IPS DF 6.9 (cell line): ENCODE data around the gene HSP90AA1.

Source experiments
- DNase-seq: peaks from one replicate; pipeline ENCODE4 v3.0.0-alpha.2; 2013; ENCODE audit warnings: low read depth, low spot score
- H3K27ac ChIP-seq: one replicate; pipeline ENCODE4 v1.5.1; 2013; ENCODE audit warnings: low read length, control low read depth
- H3K27me3 ChIP-seq: 2 replicates; pipeline ENCODE4 v1.6.1; 2013; ENCODE audit warnings: mild to moderate bottlenecking, low read length; ENCODE audit not compliant: control insufficient read depth, insufficient read depth
- H3K36me3 ChIP-seq: 2 replicates; pipeline ENCODE4 v1.6.1; 2013; ENCODE audit warnings: low read length; ENCODE audit not compliant: control insufficient read depth, insufficient read depth
- H3K4me1 ChIP-seq: 2 replicates; pipeline ENCODE4 v1.6.1; 2013; ENCODE audit warnings: low read length; ENCODE audit not compliant: control insufficient read depth, insufficient read depth
- H3K4me3 ChIP-seq: 2 replicates; pipeline ENCODE4 v1.5.1; 2013; ENCODE audit warnings: mild to moderate bottlenecking, low read length
- H3K9me3 ChIP-seq: 2 replicates; pipeline ENCODE4 v1.6.1; 2013; ENCODE audit warnings: low read length, inconsistent platforms; ENCODE audit not compliant: control insufficient read depth, insufficient read depth
- WGBS: extraction: QIAGEN DNeasy Blood & Tissue Kit; methylation state at CpG from one replicate; pipeline ENCODE4 v1.1.7; 2013; ENCODE audit warnings: mixed read lengths, missing lambda C conversion rate; ENCODE audit not compliant: insufficient read length, insufficient coverage; 5-methylcytosine and 5-hydroxymethylcytosine counted together

Gene HSP90AA1

DNA sequence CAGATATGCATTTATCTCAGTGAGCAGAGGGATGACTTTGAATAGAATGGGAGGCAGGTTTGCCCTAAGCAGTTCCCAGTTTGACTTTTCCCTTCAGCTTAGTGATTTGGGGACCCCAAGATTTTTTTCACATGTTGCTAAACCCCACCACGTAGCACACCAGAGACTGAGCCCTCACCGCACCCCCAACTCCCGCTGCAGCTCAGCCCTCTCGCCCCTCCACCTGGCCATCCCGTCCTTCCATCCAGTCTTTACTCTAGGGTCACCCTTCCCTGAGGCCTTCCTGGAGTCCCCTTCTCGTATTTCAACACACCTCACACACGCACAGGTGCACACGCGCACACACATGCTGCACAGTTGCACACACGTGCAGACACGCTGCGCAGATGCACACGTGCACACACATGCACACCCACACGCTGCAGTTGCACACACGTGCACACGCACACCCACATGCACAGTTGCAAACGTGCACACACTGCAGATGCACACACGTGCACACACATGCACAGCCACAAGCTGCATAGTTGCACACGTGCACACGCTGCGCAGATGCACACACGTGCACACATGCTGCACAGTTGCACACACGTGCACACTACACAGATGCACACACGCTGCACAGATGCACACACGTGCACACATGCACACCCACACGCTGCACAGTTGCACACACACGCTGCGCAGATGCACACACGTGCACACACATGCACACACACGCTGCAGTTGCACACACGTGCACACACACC, 30.0 kb downstream of the HSP90AA1 start:
- H3K27me3 ChIP-seq, result no peaks in the 10 kb centered on the region
- no CpG with 5 or more reads among the region's 31 CpGs for WGBS
- H3K9me3 ChIP-seq, result no peaks in the 10 kb centered on the region
- H3K4me1 ChIP-seq, result peaks cover 6% of the 10 kb centered on the region
- H3K4me3 ChIP-seq, result no peak overlapping the region
- H3K36me3 ChIP-seq, result 0 out of 2 replicates have a peak, but pooled peaks cover 3% of the 10 kb centered on the region
- no peak overlapping the region for H3K27ac ChIP-seq
- no peak for DNase-seq

DNA sequence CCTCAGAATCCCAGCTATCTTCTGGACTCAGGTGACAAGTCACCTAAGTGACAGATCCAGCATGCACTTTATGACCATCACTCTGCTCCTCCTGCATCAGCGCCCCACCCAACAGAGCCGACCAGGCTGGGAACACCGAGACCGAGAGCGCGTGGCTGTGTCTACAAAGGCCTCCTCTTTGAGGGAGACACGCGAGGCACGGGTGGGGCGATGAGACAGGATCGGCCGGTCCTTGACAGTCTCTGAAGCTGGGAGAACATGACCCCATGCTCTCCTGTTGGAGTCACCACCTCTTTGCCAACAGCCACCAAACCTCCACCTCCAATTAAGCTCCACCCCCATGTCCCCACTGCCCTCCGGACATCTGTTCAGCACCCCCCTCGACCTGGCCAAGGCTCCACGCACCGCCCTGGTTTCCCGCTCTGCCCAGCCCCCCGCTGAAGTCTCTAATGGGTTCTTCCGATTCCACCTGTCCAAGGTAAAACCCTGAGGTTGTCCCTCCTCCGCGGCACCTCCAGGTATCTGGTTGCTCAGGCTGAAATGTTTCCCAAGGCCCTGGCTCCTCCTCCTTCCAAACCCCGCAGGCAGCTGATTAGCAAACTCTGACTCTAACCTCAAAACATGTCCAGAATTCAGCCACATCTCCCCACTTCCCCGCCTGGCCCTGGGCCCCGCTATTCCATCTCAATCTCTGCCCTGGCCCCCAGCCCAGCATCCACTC, 31.5 kb downstream of the HSP90AA1 start:
- no peak for DNase-seq

DNA sequence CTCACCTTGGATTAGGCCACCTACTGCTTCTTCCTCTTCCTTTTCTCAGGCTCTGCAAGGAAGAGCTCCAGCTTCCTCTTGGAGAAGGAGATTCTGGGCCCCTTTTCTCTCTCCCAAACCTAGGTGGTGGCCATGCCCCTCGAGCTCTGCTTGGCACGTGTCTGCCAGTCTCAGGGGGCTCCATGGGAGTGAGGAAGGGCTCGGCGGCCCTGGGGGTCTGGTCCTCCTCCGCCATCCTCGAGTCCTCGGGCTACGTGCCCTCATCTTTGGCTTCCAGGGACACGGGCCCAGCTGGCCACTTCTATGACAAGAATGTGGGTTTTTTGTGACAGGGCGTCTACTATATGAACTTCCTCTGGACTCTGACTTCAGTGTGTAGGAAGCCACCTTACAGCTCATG, 34.3 kb downstream of the HSP90AA1 start:
- DNase-seq, result no peak
- no CpG with 5 or more reads among the region's 10 CpGs for WGBS
- H3K4me1 ChIP-seq, result peaks cover 6% of the 10 kb centered on the region
- H3K9me3 ChIP-seq, result no peaks in the 10 kb centered on the region
- H3K36me3 ChIP-seq, result peaks cover 33% of the 10 kb centered on the region
- H3K27me3 ChIP-seq, result no peaks in the 10 kb centered on the region
- no peak overlapping the region for H3K4me3 ChIP-seq
- H3K27ac ChIP-seq, result no peak overlapping the region

More for the DNA sequence above, 31.5 kb downstream of the HSP90AA1 start:
- H3K27me3 ChIP-seq, result no peaks in the 10 kb centered on the region
- H3K9me3 ChIP-seq, result no peaks in the 10 kb centered on the region
- peaks cover 6% of the 10 kb centered on the region for H3K4me1 ChIP-seq
- H3K4me3 ChIP-seq, result no peak overlapping the region
- WGBS, result no CpG with 5 or more reads among the region's 24 CpGs
- H3K27ac ChIP-seq, result no peak overlapping the region
- H3K36me3 ChIP-seq, result peaks cover 6% of the 10 kb centered on the region

DNA sequence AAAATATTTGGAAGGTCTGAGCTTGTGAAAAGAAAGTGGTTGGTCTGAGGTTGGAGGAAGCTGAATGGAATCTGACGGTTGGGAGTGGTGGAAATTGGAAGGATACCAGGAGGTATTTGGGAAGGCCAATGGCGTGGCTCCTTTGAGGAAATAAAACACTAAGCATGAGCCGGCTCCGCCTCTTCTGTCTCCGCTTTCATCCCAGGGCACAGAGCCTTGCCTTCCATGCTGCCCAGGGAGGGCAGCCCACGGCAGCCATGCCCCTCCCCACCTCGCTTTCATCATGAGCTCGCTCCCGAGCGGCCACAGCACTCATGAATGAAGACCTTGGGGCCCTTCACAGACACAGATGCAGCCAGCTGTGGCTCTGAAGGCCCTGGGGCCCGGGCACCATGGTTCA, 36.2 kb downstream of the HSP90AA1 start:
- Histone ChIP-seq H3K27me3 (no peaks in the 10 kb centered on the region), H3K9me3 (no peaks in the 10 kb centered on the region), H3K4me1 (no peaks in the 10 kb centered on the region; the same call in 1 of the 2 replicates), H3K27ac (no peak overlapping the region), H3K4me3 (no peak overlapping the region), H3K36me3 (peaks cover 31% of the 10 kb centered on the region)
- WGBS, result no CpG with 5 or more reads among the region's 11 CpGs
- DNase-seq, result no peak

DNA sequence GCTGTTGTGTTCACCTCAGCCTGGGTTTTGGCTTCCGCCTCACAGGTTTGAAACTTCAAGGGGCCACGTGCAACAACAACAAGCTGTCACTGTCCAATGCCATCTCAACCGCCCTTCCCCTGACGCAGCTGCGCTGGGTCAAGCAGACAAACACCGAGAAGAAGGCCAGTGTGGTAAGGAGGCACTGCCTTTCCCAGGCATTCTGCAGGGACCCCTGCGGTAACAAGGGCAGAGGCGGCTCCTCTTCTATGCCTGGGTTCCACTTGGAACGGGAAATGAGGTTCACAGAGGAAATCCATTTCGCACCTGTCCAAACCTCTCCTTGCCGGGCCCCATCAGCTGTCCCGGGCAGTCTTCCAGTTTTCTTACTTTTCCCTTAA, 36.8 kb downstream of the HSP90AA1 start:
- no peak for DNase-seq
- H3K27ac ChIP-seq, result no peak overlapping the region
- no peaks in the 10 kb centered on the region for H3K27me3 ChIP-seq
- no peak overlapping the region for H3K4me3 ChIP-seq
- no CpG with 5 or more reads among the region's 12 CpGs for WGBS
- peaks cover 31% of the 10 kb centered on the region for H3K36me3 ChIP-seq
- no peaks in the 10 kb centered on the region for H3K9me3 ChIP-seq
- no peaks in the 10 kb centered on the region; the same call in 1 of the 2 replicates for H3K4me1 ChIP-seq

DNA sequence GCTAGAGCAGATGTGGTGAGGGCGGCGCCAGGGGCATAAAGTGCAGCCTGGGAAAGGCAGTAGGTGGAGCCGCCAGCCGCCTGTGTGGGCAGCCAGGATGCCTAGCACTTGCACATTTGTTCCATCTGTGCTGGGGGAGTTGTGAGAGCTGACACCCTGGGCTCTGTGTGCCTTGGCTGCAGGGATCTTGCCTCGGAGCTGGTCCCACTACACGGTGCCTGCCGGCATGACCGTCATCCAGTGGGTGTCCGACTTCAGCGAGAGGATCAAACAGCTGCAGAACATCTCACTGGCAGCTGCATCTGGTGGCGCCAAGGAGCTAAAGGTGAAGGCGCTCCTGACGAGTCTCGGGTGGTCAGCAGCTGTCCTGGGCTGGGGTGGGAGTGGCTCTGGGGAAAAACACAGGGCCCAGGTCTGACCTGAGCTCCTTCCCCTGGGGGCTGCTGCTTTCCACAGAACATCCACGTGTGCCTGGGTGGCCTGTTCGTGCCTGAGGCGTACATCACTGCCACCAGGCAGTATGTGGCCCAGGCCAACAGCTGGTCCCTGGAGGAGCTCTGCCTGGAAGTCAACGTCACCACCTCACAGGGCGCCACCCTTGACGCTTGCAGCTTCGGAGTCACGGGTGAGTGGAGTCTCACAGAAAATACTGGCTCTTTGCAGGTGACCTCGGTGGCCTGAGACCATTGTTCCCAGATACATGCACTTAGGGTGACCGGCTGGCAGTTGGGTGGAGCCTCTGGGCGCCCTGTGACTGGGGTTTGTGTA, 37.4 kb downstream of the HSP90AA1 start:
- Histone ChIP-seq H3K27me3 (no peaks in the 10 kb centered on the region), H3K9me3 (no peaks in the 10 kb centered on the region), H3K4me1 (no peaks in the 10 kb centered on the region; the same call in 1 of the 2 replicates), H3K27ac (no peak overlapping the region), H3K36me3 (peaks cover 34% of the 10 kb centered on the region), H3K4me3 (no peak overlapping the region)
- DNase-seq, result no peak
- no CpG with 5 or more reads among the region's 25 CpGs for WGBS

DNA sequence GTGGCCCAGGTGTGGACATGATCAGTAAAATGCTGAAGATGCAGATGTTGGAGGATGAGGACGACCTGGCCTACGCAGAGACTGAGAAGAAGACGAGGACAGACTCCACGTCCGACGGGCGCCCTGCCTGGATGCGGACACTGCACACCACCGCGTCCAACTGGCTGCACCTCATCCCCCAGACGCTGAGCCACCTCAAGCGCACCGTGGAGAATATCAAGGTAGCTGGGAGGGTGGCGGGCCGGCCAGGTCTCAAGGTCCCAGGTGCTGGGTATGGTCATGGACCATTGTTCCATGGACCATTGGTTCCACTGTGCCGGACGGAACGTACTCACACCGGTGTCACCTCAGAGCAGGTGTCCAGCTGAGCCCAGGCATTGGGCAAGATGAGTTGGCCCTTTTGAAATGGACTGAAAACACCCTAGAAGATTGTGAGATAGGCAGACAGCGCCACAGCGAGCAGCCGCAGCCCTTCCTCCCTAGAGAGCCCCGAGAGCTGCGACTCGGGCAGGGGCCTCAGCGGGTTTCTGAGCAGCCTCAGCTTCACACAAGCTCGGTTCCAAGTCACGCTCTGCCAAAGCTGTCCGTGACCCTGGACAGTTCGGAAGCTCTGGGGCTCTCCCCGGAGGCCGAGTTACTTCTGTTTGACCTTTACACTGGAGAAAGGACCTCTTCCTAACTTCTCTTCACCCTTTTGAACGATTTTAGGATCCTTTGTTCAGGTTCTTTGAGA, 38.9 kb downstream of the HSP90AA1 start:
- WGBS, result no CpG with 5 or more reads among the region's 33 CpGs
- H3K36me3 ChIP-seq, result peaks cover 43% of the 10 kb centered on the region

DNA sequence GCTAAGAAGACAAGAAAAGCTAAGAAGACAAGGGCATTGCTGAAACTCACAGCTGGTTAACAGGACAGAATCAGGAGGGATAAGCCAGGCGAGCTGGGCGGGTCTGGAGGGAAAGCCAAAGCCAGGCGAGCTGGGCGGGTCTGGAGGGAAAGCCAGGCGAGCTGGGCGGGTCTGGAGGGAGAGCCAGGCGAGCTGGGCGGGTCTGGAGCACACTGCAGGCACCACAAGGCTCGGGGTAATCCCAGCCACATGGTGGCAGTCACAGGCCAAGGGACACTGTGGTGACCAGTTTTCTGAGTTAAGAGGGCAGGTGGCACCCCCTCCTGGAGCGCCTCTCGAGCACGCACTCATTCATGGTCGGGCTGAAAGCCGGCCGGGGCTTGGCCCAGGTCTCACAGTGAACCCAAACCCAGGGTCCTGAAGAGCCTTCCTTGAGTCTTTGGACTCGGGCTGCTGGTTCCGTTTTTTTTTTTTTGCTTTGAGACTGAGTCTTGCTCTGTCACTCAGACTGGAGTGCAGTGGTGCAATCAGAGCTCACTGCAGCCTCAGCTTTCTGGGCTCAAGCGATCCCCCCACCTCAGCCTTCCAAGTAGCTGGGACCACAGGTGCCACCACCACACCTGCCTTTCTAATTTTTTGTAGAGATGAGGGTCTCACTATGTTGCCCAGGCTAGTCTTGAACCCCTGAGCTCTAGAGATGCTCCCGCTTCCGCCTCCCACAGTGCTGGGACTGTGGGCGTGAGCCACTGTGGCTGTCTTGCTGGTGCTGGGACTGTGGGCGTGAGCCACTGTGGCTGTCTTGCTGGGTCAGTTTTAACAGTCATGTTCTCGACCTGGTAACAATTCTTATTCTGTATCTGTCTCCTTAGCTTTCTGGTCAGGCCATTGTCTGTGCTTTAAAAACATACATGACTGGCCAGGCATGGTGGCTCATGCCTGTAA, 40.2 kb downstream of the HSP90AA1 start:
- H3K36me3 ChIP-seq, result peaks cover 54% of the 10 kb centered on the region
- no peak overlapping the region for H3K27ac ChIP-seq
- no CpG with 5 or more reads among the region's 23 CpGs for WGBS
- no peaks in the 10 kb centered on the region; the same call in 1 of the 2 replicates for H3K4me1 ChIP-seq
- H3K4me3 ChIP-seq, result no peak overlapping the region
- DNase-seq, result peak; percentile 87
- H3K27me3 ChIP-seq, result no peaks in the 10 kb centered on the region
- H3K9me3 ChIP-seq, result no peaks in the 10 kb centered on the region

More for the DNA sequence above, 38.9 kb downstream of the HSP90AA1 start:
- H3K27ac ChIP-seq, result no peak overlapping the region
- no peaks in the 10 kb centered on the region for H3K9me3 ChIP-seq
- H3K27me3 ChIP-seq, result no peaks in the 10 kb centered on the region
- no peak overlapping the region for H3K4me3 ChIP-seq
- DNase-seq, result no peak
- H3K4me1 ChIP-seq, result no peaks in the 10 kb centered on the region; the same call in 1 of the 2 replicates

DNA sequence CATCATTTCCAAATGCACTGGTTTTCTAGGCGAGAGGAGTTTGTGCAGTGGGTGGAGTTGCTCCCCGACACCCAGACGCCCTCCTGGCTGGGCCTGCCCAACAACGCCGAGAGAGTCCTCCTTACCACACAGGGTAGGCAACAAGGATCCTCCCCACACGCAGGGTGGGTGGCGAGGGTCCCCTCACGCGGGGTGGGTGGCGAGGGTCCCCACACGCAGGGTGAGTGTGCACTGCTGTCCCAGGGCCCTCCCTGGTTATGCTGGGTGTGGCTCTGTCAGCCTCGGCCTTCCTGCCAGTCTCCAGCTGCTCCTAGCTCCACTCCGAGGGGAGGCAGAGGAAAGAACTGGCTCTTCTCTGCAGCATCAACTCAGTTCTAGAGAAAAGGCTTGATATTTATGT, 42.3 kb downstream of the HSP90AA1 start:
- H3K4me3 ChIP-seq, result no peak overlapping the region
- no peak overlapping the region for H3K27ac ChIP-seq
- DNase-seq, result no peak
- peaks cover 58% of the 10 kb centered on the region for H3K36me3 ChIP-seq
- no peaks in the 10 kb centered on the region for H3K9me3 ChIP-seq
- H3K27me3 ChIP-seq, result no peaks in the 10 kb centered on the region
- no CpG with 5 or more reads among the region's 13 CpGs for WGBS
- no peaks in the 10 kb centered on the region; the same call in 1 of the 2 replicates for H3K4me1 ChIP-seq
